K562 (cell line): Measurements from ENCODE around the gene CD72.

ENCODE experiments used
- GATAD2A ChIP-seq: fragments of 450-650 bp; IDR thresholded peaks from 2 replicates; pipeline ENCODE4 v1.6.1; 2017
- GATAD2B ChIP-seq: fragments of 450-650 bp; IDR thresholded peaks from 2 replicates; pipeline ENCODE4 v1.6.1; 2017; ENCODE audit warnings: mild to moderate bottlenecking, borderline replicate concordance
- HCFC1 ChIP-seq: IDR thresholded peaks from 2 replicates; pipeline ENCODE4 v1.6.1; 2012; ENCODE audit warnings: low read depth, low read length, improper control_type of control experiment
- HNRNPLL ChIP-seq: fragments of 200-400 bp; formaldehyde crosslinking; IDR thresholded peaks from 2 replicates; pipeline ENCODE4 v1.6.1; 2017; ENCODE audit warnings: low read length, low read depth, mild to moderate bottlenecking; ENCODE audit not compliant: poor library complexity, severe bottlenecking
- KLF6 ChIP-seq: fragments of 250-450 bp; sonication (Bioruptor Pico); IDR thresholded peaks from 2 replicates; pipeline ENCODE4 v1.4.0; 2020; ENCODE audit warnings: mild to moderate bottlenecking, moderate library complexity, borderline replicate concordance
- MCM3 ChIP-seq: fragments of 450-650 bp; IDR thresholded peaks from 2 replicates; pipeline ENCODE4 v1.6.1; 2016
- POLR2AphosphoS5 ChIP-seq: IDR thresholded peaks from 2 replicates; pipeline ENCODE4 v1.6.1; 2011; ENCODE audit warnings: mild to moderate bottlenecking, low read depth, low read length, moderate library complexity; ENCODE audit not compliant: control insufficient read depth, insufficient read depth
- ZFX ChIP-seq: sonication (generic); formaldehyde crosslinking; IDR thresholded peaks from 2 replicates; pipeline ENCODE4 v1.8.0; 2022; ENCODE audit warnings: mild to moderate bottlenecking, missing genetic modification reagents, moderate library complexity
- ZNF263 ChIP-seq: sonication (generic); formaldehyde crosslinking; IDR thresholded peaks from 2 replicates; pipeline ENCODE4 v1.8.0; 2022; ENCODE audit warnings: mild to moderate bottlenecking, missing genetic modification reagents, borderline replicate concordance
- TF ChIP-seq, protein P1 (sequence below), 3 experiments: IDR thresholded peaks in 2 of 3; conservative IDR thresholded peaks in 1 of 3; 2 replicates each; pipeline ENCODE4 v1.5.1; 2011 to 2012; ENCODE audit warnings: low read length in 3 of 3, mild to moderate bottlenecking in 3 of 3, control low read depth in 2 of 3, improper control_type of control experiment in 1 of 3, inconsistent platforms in 1 of 3, low read depth in 1 of 3, mixed read lengths in 1 of 3, moderate library complexity in 1 of 3; ENCODE audit not compliant: insufficient read depth in 2 of 3
- TF ChIP-seq, protein P2 (sequence below): fragments of 250-450 bp; sonication (Bioruptor Pico); IDR thresholded peaks from 2 replicates; pipeline ENCODE4 v1.8.0; 2021; ENCODE audit warnings: mild to moderate bottlenecking, moderate library complexity
- TF ChIP-seq, protein P3 (sequence below): fragments of 450-650 bp; IDR thresholded peaks from 2 replicates; pipeline ENCODE4 v1.7.1; 2018; ENCODE audit warnings: mild to moderate bottlenecking, low read depth; ENCODE audit not compliant: partially characterized antibody
- TF ChIP-seq, protein P4 (sequence below): fragments of 450-650 bp; formaldehyde crosslinking; IDR thresholded peaks from 2 replicates; pipeline ENCODE4 v1.4.0; 2020; ENCODE audit warnings: mild to moderate bottlenecking

DNA sequence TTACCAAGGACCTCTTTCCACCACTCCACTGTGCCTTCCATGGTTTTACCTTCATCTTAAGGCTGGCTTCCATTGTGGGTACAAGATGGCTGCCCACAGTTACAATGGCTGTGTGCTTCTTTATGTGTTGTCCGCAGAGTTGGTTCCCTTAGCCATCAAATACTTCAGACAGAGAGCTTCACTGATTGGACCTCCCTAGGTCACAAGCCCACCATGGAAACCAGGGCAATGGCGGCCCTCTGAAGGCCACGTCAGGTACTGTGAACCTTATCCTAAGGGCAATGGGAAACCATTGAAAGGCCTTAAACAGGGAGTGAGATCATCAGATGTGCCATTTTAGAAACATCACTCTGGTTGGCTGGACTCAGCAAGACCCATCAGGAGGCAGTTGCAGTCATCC is 49.7 kb upstream of the CD72 start:
- TF ChIP-seq GATAD2A = no peak
- no peak for TF ChIP-seq ZFX (CRISPR knock-in tag)
- TF ChIP-seq POLR2AphosphoS5 = no peak
- TF ChIP-seq GATAD2B = no peak
- TF ChIP-seq, protein P1, sequence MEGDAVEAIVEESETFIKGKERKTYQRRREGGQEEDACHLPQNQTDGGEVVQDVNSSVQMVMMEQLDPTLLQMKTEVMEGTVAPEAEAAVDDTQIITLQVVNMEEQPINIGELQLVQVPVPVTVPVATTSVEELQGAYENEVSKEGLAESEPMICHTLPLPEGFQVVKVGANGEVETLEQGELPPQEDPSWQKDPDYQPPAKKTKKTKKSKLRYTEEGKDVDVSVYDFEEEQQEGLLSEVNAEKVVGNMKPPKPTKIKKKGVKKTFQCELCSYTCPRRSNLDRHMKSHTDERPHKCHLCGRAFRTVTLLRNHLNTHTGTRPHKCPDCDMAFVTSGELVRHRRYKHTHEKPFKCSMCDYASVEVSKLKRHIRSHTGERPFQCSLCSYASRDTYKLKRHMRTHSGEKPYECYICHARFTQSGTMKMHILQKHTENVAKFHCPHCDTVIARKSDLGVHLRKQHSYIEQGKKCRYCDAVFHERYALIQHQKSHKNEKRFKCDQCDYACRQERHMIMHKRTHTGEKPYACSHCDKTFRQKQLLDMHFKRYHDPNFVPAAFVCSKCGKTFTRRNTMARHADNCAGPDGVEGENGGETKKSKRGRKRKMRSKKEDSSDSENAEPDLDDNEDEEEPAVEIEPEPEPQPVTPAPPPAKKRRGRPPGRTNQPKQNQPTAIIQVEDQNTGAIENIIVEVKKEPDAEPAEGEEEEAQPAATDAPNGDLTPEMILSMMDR (IDR thresholded peaks at IDR 0.05 in 2 of 3, conservative IDR thresholded peaks at IDR 0.05 in 1 of 3; ENCODE audit: insufficient read depth in 2 of 3, low read depth in 1 of 3, low read length in 3 of 3) = no peak
- TF ChIP-seq, protein P2, sequence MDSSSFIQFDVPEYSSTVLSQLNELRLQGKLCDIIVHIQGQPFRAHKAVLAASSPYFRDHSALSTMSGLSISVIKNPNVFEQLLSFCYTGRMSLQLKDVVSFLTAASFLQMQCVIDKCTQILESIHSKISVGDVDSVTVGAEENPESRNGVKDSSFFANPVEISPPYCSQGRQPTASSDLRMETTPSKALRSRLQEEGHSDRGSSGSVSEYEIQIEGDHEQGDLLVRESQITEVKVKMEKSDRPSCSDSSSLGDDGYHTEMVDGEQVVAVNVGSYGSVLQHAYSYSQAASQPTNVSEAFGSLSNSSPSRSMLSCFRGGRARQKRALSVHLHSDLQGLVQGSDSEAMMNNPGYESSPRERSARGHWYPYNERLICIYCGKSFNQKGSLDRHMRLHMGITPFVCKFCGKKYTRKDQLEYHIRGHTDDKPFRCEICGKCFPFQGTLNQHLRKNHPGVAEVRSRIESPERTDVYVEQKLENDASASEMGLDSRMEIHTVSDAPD (CRISPR knock-in tag) = no peak
- TF ChIP-seq ZNF263 = no peak
- no peak for TF ChIP-seq KLF6 (CRISPR knock-in tag)
- no peak for TF ChIP-seq MCM3
- no peak for TF ChIP-seq HNRNPLL
- TF ChIP-seq, protein P3, sequence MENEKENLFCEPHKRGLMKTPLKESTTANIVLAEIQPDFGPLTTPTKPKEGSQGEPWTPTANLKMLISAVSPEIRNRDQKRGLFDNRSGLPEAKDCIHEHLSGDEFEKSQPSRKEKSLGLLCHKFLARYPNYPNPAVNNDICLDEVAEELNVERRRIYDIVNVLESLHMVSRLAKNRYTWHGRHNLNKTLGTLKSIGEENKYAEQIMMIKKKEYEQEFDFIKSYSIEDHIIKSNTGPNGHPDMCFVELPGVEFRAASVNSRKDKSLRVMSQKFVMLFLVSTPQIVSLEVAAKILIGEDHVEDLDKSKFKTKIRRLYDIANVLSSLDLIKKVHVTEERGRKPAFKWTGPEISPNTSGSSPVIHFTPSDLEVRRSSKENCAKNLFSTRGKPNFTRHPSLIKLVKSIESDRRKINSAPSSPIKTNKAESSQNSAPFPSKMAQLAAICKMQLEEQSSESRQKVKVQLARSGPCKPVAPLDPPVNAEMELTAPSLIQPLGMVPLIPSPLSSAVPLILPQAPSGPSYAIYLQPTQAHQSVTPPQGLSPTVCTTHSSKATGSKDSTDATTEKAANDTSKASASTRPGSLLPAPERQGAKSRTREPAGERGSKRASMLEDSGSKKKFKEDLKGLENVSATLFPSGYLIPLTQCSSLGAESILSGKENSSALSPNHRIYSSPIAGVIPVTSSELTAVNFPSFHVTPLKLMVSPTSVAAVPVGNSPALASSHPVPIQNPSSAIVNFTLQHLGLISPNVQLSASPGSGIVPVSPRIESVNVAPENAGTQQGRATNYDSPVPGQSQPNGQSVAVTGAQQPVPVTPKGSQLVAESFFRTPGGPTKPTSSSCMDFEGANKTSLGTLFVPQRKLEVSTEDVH = no peak
- TF ChIP-seq, protein P4, sequence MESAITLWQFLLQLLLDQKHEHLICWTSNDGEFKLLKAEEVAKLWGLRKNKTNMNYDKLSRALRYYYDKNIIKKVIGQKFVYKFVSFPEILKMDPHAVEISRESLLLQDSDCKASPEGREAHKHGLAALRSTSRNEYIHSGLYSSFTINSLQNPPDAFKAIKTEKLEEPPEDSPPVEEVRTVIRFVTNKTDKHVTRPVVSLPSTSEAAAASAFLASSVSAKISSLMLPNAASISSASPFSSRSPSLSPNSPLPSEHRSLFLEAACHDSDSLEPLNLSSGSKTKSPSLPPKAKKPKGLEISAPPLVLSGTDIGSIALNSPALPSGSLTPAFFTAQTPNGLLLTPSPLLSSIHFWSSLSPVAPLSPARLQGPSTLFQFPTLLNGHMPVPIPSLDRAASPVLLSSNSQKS (CRISPR knock-in tag) = no peak
- TF ChIP-seq HCFC1 = no peak
